ENCODE results near the gene WRNIP1.

The WRNIP1 gene

GRCh38 chr6:2746557-2747061 lies 18.6 kb upstream of the WRNIP1 start:
- DNase-seq (ENCODE audit: low spot score) = no peak
- in situ Hi-C loops (cut with MboI; ENCODE audit: low sequenced_read_pairs, unreplicated experiment) = no loop called here
- TF ChIP-seq, protein P1, sequence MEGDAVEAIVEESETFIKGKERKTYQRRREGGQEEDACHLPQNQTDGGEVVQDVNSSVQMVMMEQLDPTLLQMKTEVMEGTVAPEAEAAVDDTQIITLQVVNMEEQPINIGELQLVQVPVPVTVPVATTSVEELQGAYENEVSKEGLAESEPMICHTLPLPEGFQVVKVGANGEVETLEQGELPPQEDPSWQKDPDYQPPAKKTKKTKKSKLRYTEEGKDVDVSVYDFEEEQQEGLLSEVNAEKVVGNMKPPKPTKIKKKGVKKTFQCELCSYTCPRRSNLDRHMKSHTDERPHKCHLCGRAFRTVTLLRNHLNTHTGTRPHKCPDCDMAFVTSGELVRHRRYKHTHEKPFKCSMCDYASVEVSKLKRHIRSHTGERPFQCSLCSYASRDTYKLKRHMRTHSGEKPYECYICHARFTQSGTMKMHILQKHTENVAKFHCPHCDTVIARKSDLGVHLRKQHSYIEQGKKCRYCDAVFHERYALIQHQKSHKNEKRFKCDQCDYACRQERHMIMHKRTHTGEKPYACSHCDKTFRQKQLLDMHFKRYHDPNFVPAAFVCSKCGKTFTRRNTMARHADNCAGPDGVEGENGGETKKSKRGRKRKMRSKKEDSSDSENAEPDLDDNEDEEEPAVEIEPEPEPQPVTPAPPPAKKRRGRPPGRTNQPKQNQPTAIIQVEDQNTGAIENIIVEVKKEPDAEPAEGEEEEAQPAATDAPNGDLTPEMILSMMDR (IDR thresholded peaks at IDR 0.05; ENCODE audit: borderline replicate concordance, control extremely low read depth, extremely low read depth, insufficient read depth, missing control alignments) = no peak

DNA sequence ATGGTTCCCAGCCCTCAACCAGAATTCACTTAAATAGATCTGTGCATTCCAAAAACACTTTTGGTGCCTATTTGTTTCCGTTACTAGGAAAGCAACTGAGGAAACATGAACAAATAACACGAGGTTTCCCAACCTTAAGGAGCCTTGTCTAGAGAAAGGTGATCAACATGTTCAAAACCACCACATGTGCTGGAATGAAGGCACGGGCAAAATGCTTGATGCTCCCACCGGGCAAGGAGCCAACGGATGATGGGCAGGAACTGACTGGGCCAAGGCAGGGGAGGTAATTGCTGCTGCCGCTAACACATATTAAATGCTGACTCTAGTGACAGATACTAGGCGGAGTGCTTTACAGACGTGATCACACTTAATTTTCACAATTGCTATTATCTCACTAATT lies 17.0 kb upstream of the WRNIP1 start:
- no peak for DNase-seq (ENCODE audit: low spot score)
- TF ChIP-seq, protein P1 (IDR thresholded peaks at IDR 0.05; ENCODE audit: borderline replicate concordance, control extremely low read depth, extremely low read depth, insufficient read depth, missing control alignments) = no peak
- in situ Hi-C loops (cut with MboI; ENCODE audit: low sequenced_read_pairs, unreplicated experiment) = no loop called here

DNA sequence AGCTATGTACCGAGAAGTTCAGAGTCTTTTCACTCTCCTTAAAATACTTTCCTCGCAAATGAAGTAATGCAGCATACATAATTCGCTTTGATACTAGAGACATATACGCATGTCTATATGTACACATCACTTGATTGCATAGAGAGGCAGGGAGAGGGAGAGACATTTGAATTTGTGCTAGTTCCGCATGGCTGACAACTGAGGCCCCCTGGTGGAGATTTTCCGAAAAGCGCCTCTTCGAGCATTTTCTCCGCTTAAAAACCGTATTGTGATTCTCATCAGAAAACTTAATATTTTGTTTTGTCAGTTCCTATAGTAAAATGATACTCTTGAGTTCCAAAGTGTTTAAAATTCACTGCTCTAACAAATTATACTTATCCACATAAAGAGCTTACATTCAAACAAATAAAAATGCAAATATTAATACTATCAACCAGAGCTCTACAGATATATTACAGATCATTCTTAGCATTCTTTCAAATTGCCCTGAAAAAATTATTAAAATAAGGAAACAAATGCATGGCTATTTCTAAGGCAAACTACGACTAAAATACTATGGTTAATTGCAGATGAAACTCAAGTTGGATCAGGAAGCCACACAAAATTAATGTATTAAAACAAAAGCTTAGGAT lies 15.1 kb upstream of the WRNIP1 start:
- DNase-seq (ENCODE audit: low spot score) = peak; percentile 48
- TF ChIP-seq, protein P1 (IDR thresholded peaks at IDR 0.05; ENCODE audit: borderline replicate concordance, control extremely low read depth, extremely low read depth, insufficient read depth, missing control alignments) = peak; percentile 46
- in situ Hi-C loops (cut with MboI; ENCODE audit: low sequenced_read_pairs, unreplicated experiment) = no loop called here

- in situ Hi-C loops (cut with MboI; ENCODE audit: low sequenced_read_pairs, unreplicated experiment) = no loop called here
- DNase-seq (ENCODE audit: low spot score) = no peak
- TF ChIP-seq, protein P1 (IDR thresholded peaks at IDR 0.05; ENCODE audit: borderline replicate concordance, control extremely low read depth, extremely low read depth, insufficient read depth, missing control alignments) = no peak
Measured at GRCh38 chr6:2750832-2751231, 14.4 kb upstream of the WRNIP1 start, which contains the start of gene MYLK4. Gene MYLK4 (minus strand): TSS chr6:2750922. CDS start chr6:2749294, 1,628 bp downstream.

- in situ Hi-C loops (cut with MboI; ENCODE audit: low sequenced_read_pairs, unreplicated experiment) = no loop called here
- DNase-seq (ENCODE audit: low spot score) = no peak
- TF ChIP-seq, protein P1 (IDR thresholded peaks at IDR 0.05; ENCODE audit: borderline replicate concordance, control extremely low read depth, extremely low read depth, insufficient read depth, missing control alignments) = no peak
Measured at GRCh38 chr6:2751871-2752270, 13.3 kb upstream of the WRNIP1 start.

DNA sequence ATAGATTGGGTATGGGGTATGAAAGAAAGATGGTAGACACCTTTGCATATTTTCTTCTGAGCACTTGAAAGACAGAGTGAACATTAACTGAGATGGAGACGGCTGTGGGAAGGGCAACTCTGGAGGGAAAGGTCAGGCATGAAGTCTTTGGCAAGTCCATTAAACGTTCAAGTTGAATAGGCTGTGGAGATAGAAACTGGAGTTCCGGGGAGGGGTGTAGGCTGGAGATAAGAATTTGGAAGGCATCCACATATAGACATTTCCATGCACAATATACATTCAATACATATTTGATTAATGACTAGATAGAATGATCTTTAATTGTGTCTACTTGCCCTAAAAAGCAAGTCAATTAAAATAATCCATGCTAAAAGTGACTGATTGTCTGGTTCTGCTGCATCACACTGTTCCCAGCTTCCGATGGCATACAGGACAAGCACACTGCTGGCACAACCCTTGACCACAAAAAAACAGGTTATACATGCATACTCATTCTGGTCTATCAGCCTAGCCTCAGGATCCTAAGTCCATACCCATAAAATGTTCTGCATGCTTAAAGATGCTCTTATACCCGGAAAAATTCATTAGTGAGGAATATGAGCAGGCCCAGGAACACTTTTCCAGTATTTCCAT lies 12.6 kb upstream of the WRNIP1 start:
- DNase-seq (ENCODE audit: low spot score) = no peak
- in situ Hi-C loops (cut with MboI; ENCODE audit: low sequenced_read_pairs, unreplicated experiment) = no loop called here
- TF ChIP-seq, protein P1 (IDR thresholded peaks at IDR 0.05; ENCODE audit: borderline replicate concordance, control extremely low read depth, extremely low read depth, insufficient read depth, missing control alignments) = no peak

All from GM13976 (cell line).